Osteocyte (in vitro differentiated cells): Measurements from ENCODE around the gene NOTCH1. TPM values are rescaled to one million over a fixed set of nuclear protein-coding genes. Genes with fewer than 3 reads are reported as not detected.

Source experiments
- DNase-seq: peaks from one replicate; pipeline ENCODE4 v3.0.0; 2021; ENCODE audit warnings: mixed read lengths; ENCODE audit not compliant: unreplicated experiment; ENCODE audit errors: extremely low spot score
- H3K27ac Mint-ChIP-seq: one replicate; pipeline ENCODE4 v1.8.0; 2021; ENCODE audit warnings: mild to moderate bottlenecking, mixed read lengths; ENCODE audit not compliant: unreplicated experiment
- H3K27me3 Mint-ChIP-seq: one replicate; pipeline ENCODE4 v1.8.0; 2021; ENCODE audit warnings: mixed read lengths; ENCODE audit not compliant: unreplicated experiment
- H3K36me3 Mint-ChIP-seq: one replicate; pipeline ENCODE4 v1.8.0; 2021; ENCODE audit warnings: mixed read lengths; ENCODE audit not compliant: unreplicated experiment
- H3K4me1 Mint-ChIP-seq: one replicate; pipeline ENCODE4 v1.8.0; 2021; ENCODE audit warnings: mixed read lengths; ENCODE audit not compliant: unreplicated experiment
- H3K4me3 Mint-ChIP-seq: one replicate; pipeline ENCODE4 v1.8.0; 2021; ENCODE audit warnings: mild to moderate bottlenecking, moderate library complexity, mixed read lengths; ENCODE audit not compliant: unreplicated experiment
- H3K9me3 Mint-ChIP-seq: one replicate; pipeline ENCODE4 v1.8.0; 2021; ENCODE audit warnings: mixed read lengths; ENCODE audit not compliant: unreplicated experiment
- total RNA-seq: library from RNA; stranded (reverse); gene quantifications from 2 replicates; pipeline ENCODE4 v1.2.1, GENCODE V29; 2021
- TF ChIP-seq, protein P1 (sequence below): fragments of 200-600 bp; sonication (generic); IDR thresholded peaks from 2 replicates; pipeline ENCODE4 v1.5.0; 2021; ENCODE audit warnings: antibody characterized with exemption, mild to moderate bottlenecking, moderate library complexity

The NOTCH1 gene
- total RNA-seq, 1 donor from 2014 or later = 44.9 TPM

DNA sequence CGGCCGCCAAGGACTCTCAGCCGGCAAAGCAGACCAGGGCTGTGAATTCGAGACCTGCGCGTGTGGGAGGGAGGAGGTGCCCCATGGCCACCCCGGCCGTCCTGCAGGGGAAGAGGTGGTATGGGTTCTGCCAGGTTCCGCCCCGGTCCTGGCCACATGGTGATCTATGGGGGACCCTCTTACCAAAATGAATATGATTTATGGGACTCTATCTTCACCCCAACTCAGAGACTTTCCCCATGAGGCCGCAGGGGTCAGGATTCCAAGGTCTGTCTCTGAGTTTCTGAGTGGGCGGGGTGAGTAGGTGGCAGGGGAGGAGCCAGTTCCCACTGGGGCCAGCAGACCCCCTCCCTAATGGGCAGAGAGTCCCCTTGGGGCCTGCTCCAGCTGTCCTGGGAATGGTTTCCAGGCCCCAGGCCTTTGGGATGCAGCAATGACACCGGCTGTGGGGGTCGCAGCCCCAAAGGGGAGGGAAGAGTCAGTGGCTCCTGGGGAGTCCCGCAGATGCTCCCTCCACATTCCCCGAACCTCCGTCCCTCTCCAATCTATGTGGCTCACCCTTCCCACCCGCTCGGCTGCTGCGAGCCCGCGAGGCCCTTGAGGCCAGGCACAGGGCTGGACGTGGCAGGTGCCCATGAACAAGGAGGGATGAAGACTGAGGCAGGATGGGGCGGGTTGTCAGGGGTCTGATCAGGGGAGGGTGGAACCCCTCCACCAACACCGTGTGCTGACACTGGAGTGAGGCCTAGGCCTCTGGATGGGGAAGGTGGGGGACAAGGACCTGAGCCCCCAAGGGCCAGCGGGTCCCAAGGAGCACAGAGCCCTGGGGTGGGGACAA, 20.1 kb upstream of the NOTCH1 start:
- Mint-ChIP-seq H3K27me3 (no peaks in the 10 kb centered on the region), H3K36me3 (no peaks in the 10 kb centered on the region), H3K4me1 (peaks cover 57% of the 10 kb centered on the region), H3K27ac (peak overlapping the region; percentile 83), H3K4me3 (no peak overlapping the region), H3K9me3 (no peaks in the 10 kb centered on the region)
- DNase-seq = no peak
- TF ChIP-seq, protein P1, sequence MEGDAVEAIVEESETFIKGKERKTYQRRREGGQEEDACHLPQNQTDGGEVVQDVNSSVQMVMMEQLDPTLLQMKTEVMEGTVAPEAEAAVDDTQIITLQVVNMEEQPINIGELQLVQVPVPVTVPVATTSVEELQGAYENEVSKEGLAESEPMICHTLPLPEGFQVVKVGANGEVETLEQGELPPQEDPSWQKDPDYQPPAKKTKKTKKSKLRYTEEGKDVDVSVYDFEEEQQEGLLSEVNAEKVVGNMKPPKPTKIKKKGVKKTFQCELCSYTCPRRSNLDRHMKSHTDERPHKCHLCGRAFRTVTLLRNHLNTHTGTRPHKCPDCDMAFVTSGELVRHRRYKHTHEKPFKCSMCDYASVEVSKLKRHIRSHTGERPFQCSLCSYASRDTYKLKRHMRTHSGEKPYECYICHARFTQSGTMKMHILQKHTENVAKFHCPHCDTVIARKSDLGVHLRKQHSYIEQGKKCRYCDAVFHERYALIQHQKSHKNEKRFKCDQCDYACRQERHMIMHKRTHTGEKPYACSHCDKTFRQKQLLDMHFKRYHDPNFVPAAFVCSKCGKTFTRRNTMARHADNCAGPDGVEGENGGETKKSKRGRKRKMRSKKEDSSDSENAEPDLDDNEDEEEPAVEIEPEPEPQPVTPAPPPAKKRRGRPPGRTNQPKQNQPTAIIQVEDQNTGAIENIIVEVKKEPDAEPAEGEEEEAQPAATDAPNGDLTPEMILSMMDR = no peak

DNA sequence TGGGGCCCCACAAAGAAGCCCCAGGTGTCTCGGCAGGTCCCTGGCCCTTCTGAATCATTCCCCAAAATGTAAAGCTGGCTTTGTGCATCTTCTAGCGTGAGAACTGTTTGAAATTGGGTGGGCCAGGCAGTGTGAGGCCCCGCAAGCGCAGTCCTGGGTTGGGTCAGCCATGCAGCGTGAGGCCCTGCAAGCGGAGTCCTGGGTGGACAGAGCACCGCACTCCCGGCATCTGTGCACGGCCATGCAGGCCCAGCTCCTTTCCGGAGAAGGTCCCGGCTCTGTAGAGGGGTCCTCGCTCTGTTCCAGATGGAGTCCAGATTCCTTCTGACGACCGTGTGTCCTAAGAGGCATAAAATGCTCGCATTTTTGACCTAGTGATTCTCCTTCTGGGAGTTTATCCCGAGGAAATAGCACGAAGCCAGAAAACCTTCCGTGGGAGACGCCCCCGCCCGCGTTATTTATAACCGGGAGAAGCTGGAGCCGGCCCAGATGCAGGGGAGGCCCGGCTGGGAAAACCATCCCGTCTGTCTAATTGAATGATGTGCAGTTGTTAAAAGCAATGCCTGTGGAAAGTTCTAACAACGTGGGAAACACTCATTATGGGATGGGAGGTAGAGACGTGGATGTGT, 19.4 kb upstream of the NOTCH1 start:
- TF ChIP-seq, protein P1 = no peak
- Mint-ChIP-seq H3K9me3 (no peaks in the 10 kb centered on the region), H3K4me3 (no peak overlapping the region), H3K4me1 (peaks cover 51% of the 10 kb centered on the region), H3K27ac (peak overlapping the region; percentile 83), H3K27me3 (no peaks in the 10 kb centered on the region), H3K36me3 (no peaks in the 10 kb centered on the region)
- no peak for DNase-seq

DNA sequence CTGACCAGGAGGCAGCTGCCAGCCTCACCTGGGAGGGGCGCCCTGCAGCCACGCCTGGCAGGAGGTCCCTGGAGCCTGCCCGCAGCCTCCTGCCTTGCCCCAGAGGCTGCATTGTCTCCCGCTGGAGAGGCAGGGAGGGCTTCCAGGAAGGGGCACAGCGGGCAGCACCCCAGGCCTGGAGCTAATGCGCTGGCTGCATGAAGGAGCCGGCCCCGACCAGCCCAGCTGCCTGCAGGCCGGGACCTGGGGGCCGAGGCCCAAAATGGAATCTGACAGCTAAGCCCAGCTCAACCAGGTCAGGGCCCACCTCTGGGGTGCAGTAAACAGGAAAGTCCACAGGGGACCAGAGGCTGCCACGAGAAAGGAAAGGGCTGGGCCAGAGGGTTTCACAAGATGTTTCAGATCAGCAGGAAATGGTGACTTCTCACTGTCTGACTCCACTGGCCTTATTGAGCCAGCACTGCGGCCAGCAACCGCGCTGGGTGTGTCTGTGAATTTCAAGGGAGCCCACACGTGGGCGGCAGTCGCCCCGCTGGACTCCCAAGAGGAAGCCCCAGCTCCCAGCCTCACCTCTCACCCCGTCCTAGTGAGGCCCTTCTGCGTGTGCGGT, 18.6 kb upstream of the NOTCH1 start:
- H3K9me3 Mint-ChIP-seq = no peaks in the 10 kb centered on the region
- TF ChIP-seq, protein P1 = no peak
- H3K36me3 Mint-ChIP-seq = no peaks in the 10 kb centered on the region
- H3K4me3 Mint-ChIP-seq = no peak overlapping the region
- H3K4me1 Mint-ChIP-seq = peaks cover 47% of the 10 kb centered on the region
- H3K27me3 Mint-ChIP-seq = no peaks in the 10 kb centered on the region
- peak overlapping the region; percentile 83 for H3K27ac Mint-ChIP-seq
- no peak for DNase-seq

DNA sequence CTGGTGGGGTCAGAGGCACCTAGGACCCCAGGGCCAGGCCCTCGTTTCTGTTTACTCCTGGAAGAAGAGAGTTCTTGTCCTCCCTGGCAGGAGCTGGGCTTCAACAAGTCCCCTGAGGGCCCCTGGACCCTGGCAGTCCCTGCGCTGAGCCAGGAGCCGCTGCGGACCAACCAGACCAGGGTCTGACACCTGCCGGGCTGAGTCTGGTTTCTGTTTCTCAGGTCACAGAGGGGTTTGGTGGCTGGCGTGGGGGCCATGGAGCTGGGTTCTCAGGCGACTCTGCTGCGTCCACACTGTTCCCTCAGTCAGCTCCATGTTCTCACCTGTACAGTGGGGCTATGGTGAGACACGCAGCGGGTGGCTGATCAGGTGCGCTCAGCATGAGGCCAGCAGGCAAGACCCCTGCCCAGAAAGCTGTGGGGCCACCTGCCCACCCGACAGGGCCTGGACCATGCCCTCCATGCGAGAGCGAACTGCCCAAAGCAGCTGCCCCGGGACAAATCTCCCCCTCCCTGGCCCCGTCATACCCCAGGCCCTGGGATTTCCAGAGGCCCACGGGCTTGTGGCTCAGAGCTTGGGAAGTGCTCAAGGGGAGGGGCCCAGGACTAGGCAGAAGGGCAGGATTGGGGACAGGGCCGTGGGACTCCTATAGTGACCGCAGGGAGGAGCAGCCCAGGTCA, 17.9 kb upstream of the NOTCH1 start:
- Mint-ChIP-seq H3K9me3 (no peaks in the 10 kb centered on the region), H3K27ac (peak overlapping the region; percentile 44), H3K4me3 (no peak overlapping the region), H3K36me3 (no peaks in the 10 kb centered on the region), H3K4me1 (peaks cover 41% of the 10 kb centered on the region), H3K27me3 (no peaks in the 10 kb centered on the region)
- TF ChIP-seq, protein P1 = no peak
- no peak for DNase-seq
